Measurements from ENCODE around the gene TECR. TPM values are rescaled to one million over a fixed set of nuclear protein-coding genes. Genes with fewer than 3 reads are reported as not detected.
"Not testable (repeated sequence)": the region's sequence is repeated elsewhere in the genome, so short reads cannot be mapped to it uniquely, and the experiment has no call there.

The TECR gene
- total RNA-seq, 1 experiment from 2014 or later, result 232 TPM

DNA sequence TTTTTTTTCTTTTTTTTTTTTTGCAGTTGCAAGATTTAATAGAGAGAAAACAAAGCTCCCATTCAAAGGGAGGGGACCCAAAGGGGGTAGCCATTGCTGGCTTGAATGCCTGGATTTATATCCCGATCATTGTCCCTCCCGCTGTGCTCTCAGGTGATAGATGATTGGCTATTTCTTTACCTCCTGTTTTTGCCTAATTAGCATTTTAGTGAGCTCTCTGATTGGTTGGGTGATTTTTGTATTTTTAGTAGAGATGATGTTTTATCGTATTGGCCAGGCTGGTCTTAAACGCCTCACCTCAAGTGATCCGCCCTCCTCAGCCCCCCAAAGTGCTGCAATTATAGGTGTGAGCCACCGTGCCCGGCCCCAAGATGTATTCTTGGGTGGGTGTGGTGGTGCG, 24.8 kb upstream of the TECR start:
- H3K79me2 ChIP-seq (ENCODE audit: insufficient read depth, low read length); H3K4me3 ChIP-seq (replicated peaks in 1 of 2; ENCODE audit: low read depth in 1 of 2, low read length in 2 of 2); ATAC-seq; H3K36me3 ChIP-seq (ENCODE audit: control insufficient read depth in 1 of 2, insufficient read depth in 2 of 2, low read length in 2 of 2); intact Hi-C loops (cut with micrococcal nuclease); RAD21 ChIA-PET (ENCODE audit: low non-redundant PET in 1 of 2, low total read pairs in 2 of 2, uncharacterized antibody in 2 of 2, unreplicated experiment in 2 of 2); H3K27me3 ChIP-seq (ENCODE audit: insufficient read depth, low read length); H3K9me2 ChIP-seq (ENCODE audit: insufficient read depth); BruUV-seq (replicated peaks); H4K20me1 ChIP-seq (ENCODE audit: insufficient read depth); H3K9me3 ChIP-seq (ENCODE audit: control insufficient read depth in 1 of 2, insufficient read depth in 1 of 2, low read depth in 1 of 2, low read length in 2 of 2); DNase-seq (ENCODE audit: low read depth, low spot score); H2AFZ ChIP-seq (ENCODE audit: low read depth, low read length, poor library complexity, severe bottlenecking): not testable (repeated sequence)
- Histone ChIP-seq H3K9ac (ENCODE audit: low read length) (peak overlapping the region; percentile 71; the same call in 1 of the 2 replicates), H3K4me2 (ENCODE audit: low read length) (peak overlapping the region; percentile 76; the same call in 1 of the 2 replicates), H3K4me1 (ENCODE audit: control insufficient read depth in 1 of 2, insufficient read depth in 2 of 2, low read length in 2 of 2) (peaks cover 56 to 63% of the 10 kb centered on the region in 2 experiments), H3K27ac (ENCODE audit: low read depth, low read length) (peak overlapping the region; percentile 100)
- POLR2A ChIA-PET, result interaction anchor here (1.3 to 8.7 kb wide), 2 partner anchors 8 to 15 kb away, joined by 3 to 112 read pairs; partner anchors contain the start of gene DNAJB1
- CTCF ChIA-PET, result interaction anchor here (0.6 to 1.5 kb wide), 6 partner anchors 7 to 889 kb away, joined by 3 to 5 read pairs (median 4); partner anchors contain the start of gene GIPC1

DNA sequence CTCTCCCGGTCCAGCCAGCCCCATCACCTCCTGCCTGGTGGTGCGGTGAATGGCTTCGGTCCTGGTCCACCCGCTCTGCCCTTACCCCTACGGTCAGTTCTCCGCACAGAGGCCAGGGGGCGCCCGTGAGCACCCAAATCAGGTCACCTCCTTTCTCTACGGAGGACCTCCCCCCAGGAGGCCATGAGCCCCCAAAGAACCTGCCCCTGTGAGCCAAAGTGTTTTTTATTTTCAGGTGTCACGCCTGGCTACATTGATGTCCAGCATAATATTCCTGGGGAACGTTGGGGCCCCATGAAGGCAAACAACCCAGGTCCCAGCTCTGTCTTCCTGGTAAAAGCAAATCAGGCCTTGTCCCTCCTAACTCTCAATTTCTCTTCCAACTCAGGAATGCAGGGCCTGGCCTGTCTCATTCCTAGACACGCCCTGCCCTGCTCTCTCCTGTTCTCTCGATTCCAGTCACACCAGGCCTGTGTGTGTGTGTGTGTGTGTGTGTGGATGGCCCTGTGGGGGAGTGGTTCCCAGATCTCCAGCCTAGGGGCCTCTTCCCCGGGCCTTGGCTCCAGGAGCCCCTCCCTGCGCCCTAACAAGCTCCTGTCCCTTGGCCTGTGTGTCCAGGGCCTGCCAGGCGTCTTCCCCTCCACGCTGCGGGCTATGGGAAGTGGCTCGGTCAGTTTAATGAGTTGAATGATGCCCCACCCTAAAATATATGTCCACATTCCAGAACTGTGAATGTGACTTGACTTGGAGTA, 23.7 kb upstream of the TECR start:
- Histone ChIP-seq H3K9me3 (ENCODE audit: control insufficient read depth in 1 of 2, insufficient read depth in 1 of 2, low read depth in 1 of 2, low read length in 2 of 2) (no peaks in the 10 kb centered on the region), H3K4me2 (ENCODE audit: low read length) (peak overlapping the region; percentile 76), H3K4me1 (ENCODE audit: control insufficient read depth in 1 of 2, insufficient read depth in 2 of 2, low read length in 2 of 2) (peaks cover 67 to 74% of the 10 kb centered on the region in 2 experiments), H3K36me3 (ENCODE audit: control insufficient read depth in 1 of 2, insufficient read depth in 2 of 2, low read length in 2 of 2) (no peaks in the 10 kb centered on the region), H3K9ac (ENCODE audit: low read length) (peak overlapping the region; percentile 71), H4K20me1 (ENCODE audit: insufficient read depth) (no peaks in the 10 kb centered on the region), H3K79me2 (ENCODE audit: insufficient read depth, low read length) (no peaks in the 10 kb centered on the region), H3K27ac (ENCODE audit: low read depth, low read length) (peak overlapping the region; percentile 100), H3K4me3 (replicated peaks in 1 of 2; ENCODE audit: low read depth in 1 of 2, low read length in 2 of 2) (peak overlapping the region; percentile 16 to 51), H2AFZ (ENCODE audit: low read depth, low read length, poor library complexity, severe bottlenecking) (no peak overlapping the region), H3K27me3 (ENCODE audit: insufficient read depth, low read length) (no peaks in the 10 kb centered on the region), H3K9me2 (ENCODE audit: insufficient read depth) (no peaks in the 10 kb centered on the region)
- ChIA-PET POLR2A (interaction anchor here (0.6 to 8.7 kb wide), 4 partner anchors 9 to 68 kb away, joined by 3 to 112 read pairs (median 9); partner anchors contain the start of genes DNAJB1 and GIPC1), CTCF (interaction anchor here (0.6 to 1.6 kb wide), 6 partner anchors 8 to 890 kb away, joined by 3 to 7 read pairs (median 3); no protein-coding TSS in a partner anchor), RAD21 (ENCODE audit: low non-redundant PET in 1 of 2, low total read pairs in 2 of 2, uncharacterized antibody in 2 of 2, unreplicated experiment in 2 of 2) (interaction anchor here in 1 of 2 experiments (1.2 kb wide), 1 partner anchor 9 kb away, joined by 3 read pairs; no protein-coding TSS in a partner anchor)
- intact Hi-C loops (cut with micrococcal nuclease), result no loop called here
- peak; percentile 79 for ATAC-seq
- TF ChIP-seq EZH2 (IDR thresholded peaks at IDR 0.05) (no peak), YY1 (IDR thresholded peaks at IDR 0.05; ENCODE audit: extremely low read depth, insufficient replicate concordance, low read depth, low read length) (no peak), ZFX (IDR thresholded peaks at IDR 0.05) (peak; percentile 58; the same call in 1 of the 2 replicates), RAD21 (IDR thresholded peaks at IDR 0.05; ENCODE audit: low read depth) (peak; percentile 49), SIN3A (IDR thresholded peaks at IDR 0.05; ENCODE audit: low read depth) (no peak), EZH2phosphoT487 (IDR thresholded peaks at IDR 0.05; ENCODE audit: borderline replicate concordance) (no peak), SRF (IDR thresholded peaks at IDR 0.05; ENCODE audit: low read depth) (no peak), SP1 (IDR thresholded peaks at IDR 0.05; ENCODE audit: low read depth) (peak; percentile 73), ZNF274 (IDR thresholded peaks at IDR 0.05; ENCODE audit: low read depth, low read length) (no peak), JUND (IDR thresholded peaks at IDR 0.05) (no peak), EGR1 (IDR thresholded peaks at IDR 0.05; ENCODE audit: low read depth) (peak; percentile 46; the same call in 1 of the 2 replicates), ELF1 (IDR thresholded peaks at IDR 0.05; ENCODE audit: borderline replicate concordance, low read depth) (no peak), TCF7L2 (IDR thresholded peaks at IDR 0.05; ENCODE audit: borderline replicate concordance, extremely low read depth, insufficient read depth, insufficient read length) (no peak), FOSL1 (IDR thresholded peaks at IDR 0.05; ENCODE audit: low read depth) (0 out of 2 replicates have a peak, but pooled peaks have one; percentile 50), CBX3 (IDR thresholded peaks at IDR 0.05; ENCODE audit: low read depth) (peak; percentile 57; the same call in 1 of the 2 replicates), CEBPB (IDR thresholded peaks at IDR 0.05; ENCODE audit: low read depth) (no peak)
- TF ChIP-seq, protein P1, sequence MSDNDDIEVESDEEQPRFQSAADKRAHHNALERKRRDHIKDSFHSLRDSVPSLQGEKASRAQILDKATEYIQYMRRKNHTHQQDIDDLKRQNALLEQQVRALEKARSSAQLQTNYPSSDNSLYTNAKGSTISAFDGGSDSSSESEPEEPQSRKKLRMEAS (IDR thresholded peaks at IDR 0.05), result peak; percentile 52; the same call in 1 of the 2 replicates
- TF ChIP-seq, protein P2, sequence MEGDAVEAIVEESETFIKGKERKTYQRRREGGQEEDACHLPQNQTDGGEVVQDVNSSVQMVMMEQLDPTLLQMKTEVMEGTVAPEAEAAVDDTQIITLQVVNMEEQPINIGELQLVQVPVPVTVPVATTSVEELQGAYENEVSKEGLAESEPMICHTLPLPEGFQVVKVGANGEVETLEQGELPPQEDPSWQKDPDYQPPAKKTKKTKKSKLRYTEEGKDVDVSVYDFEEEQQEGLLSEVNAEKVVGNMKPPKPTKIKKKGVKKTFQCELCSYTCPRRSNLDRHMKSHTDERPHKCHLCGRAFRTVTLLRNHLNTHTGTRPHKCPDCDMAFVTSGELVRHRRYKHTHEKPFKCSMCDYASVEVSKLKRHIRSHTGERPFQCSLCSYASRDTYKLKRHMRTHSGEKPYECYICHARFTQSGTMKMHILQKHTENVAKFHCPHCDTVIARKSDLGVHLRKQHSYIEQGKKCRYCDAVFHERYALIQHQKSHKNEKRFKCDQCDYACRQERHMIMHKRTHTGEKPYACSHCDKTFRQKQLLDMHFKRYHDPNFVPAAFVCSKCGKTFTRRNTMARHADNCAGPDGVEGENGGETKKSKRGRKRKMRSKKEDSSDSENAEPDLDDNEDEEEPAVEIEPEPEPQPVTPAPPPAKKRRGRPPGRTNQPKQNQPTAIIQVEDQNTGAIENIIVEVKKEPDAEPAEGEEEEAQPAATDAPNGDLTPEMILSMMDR (IDR thresholded peaks at IDR 0.05 in 2 of 3, conservative IDR thresholded peaks at IDR 0.05 in 1 of 3; ENCODE audit: borderline replicate concordance in 1 of 3, insufficient read depth in 1 of 3, low read depth in 2 of 3, low read length in 2 of 3), result peak; percentile 62 to 93 (median 91); a peak in 5 of 6 replicates
- TSS peak; percentile 88 for BruUV-seq (replicated peaks)
- DNase-seq (ENCODE audit: low read depth, low spot score), result peak; percentile 82
